Inflammatory macrophage (primary cell): Measurements from ENCODE around the gene CD101.
A peak's percentile ranks its signal among the peaks of the same experiment; 100 is the strongest.

ENCODE experiments used
- DNase-seq, 2 donors: peaks; one replicate each; pipeline ENCODE4 v3.0.0-alpha.2; 2020 to 2022

The CD101 gene

GRCh38 chr1:116984406-116985160, 17.0 kb upstream of the CD101 start:
- DNase-seq, result no peak

GRCh38 chr1:116986421-116987255, 14.9 kb upstream of the CD101 start:
- DNase-seq, result no peak

GRCh38 chr1:116987256-116987555, 14.4 kb upstream of the CD101 start:
- no peak for DNase-seq

GRCh38 chr1:116988248-116988647, 13.3 kb upstream of the CD101 start:
- no peak for DNase-seq

- no peak for DNase-seq
Observed at GRCh38 chr1:116988908-116989307, 12.7 kb upstream of the CD101 start.

- peak in 1 of 2 donors; percentile 25 for DNase-seq
Observed at GRCh38 chr1:116989835-116990234, 11.7 kb upstream of the CD101 start.

GRCh38 chr1:116990612-116991151, 10.9 kb upstream of the CD101 start:
- DNase-seq, result peak; percentile 84 to 92

GRCh38 chr1:116991171-116991845, 10.3 kb upstream of the CD101 start:
- DNase-seq, result peak; percentile 49 to 54

- DNase-seq, result no peak
Observed at GRCh38 chr1:116991918-116992317, 9.6 kb upstream of the CD101 start.

GRCh38 chr1:116993286-116993685, 8.3 kb upstream of the CD101 start:
- peak; percentile 64 to 78 for DNase-seq

GRCh38 chr1:116994411-116994810, 7.1 kb upstream of the CD101 start:
- peak; percentile 49 to 70 for DNase-seq

GRCh38 chr1:116997066-116997465, 4.5 kb upstream of the CD101 start:
- no peak for DNase-seq

GRCh38 chr1:116997636-116998035, 3.9 kb upstream of the CD101 start:
- no peak for DNase-seq

- DNase-seq, result no peak
Observed at GRCh38 chr1:116999596-116999995, 2.0 kb upstream of the CD101 start.

GRCh38 chr1:117000142-117000541, 1.4 kb upstream of the CD101 start:
- DNase-seq, result no peak

- peak; percentile 88 to 98 for DNase-seq
Observed at GRCh38 chr1:117003223-117003875, 1.8 kb downstream of the CD101 start.

GRCh38 chr1:117007719-117008013, 6.1 kb downstream of the CD101 start:
- no peak for DNase-seq

GRCh38 chr1:117008656-117009055, 7.1 kb downstream of the CD101 start:
- DNase-seq, result peak; percentile 26 to 45

- DNase-seq, result peak; percentile 80 to 88
Observed at GRCh38 chr1:117009132-117009531, 7.6 kb downstream of the CD101 start.

- DNase-seq, result no peak
Observed at GRCh38 chr1:117010310-117010969, 8.9 kb downstream of the CD101 start.

GRCh38 chr1:117011334-117011733, 9.8 kb downstream of the CD101 start:
- no peak for DNase-seq

GRCh38 chr1:117013309-117013858, 11.8 kb downstream of the CD101 start:
- DNase-seq, result no peak
